Panc1 (cell line): Measurements from ENCODE around the gene DEPDC1. TPM values are rescaled to one million over a fixed set of nuclear protein-coding genes. Genes with fewer than 3 reads are reported as not detected.

Source experiments
- ATAC-seq: fragments of 200-7000 bp; cut with Tn5 transposase; 2 replicates; pipeline ENCODE4 v1.9.1; 2020; ENCODE audit warnings: mild to moderate bottlenecking, moderate library complexity
- BruUV-seq: library from RNA; stranded (reverse); fragments of 400-500 nt; replicated peaks from 2 replicates; lab custom pipeline; 2021; lab: Mats Ljungman, UMichigan
- CTCF ChIA-PET: fragments of 300-600 bp; sonication (Branson Sonifier 250); formaldehyde crosslinking; loops from one replicate; lab custom pipeline; 2022; ENCODE audit warnings: antibody characterized with exemption; lab: Charles Lee
- POLR2A ChIA-PET: fragments of 300-600 bp; sonication (Branson Sonifier 250); formaldehyde crosslinking; loops from one replicate; lab custom pipeline; 2022; ENCODE audit warnings: antibody characterized with exemption; lab: Charles Lee
- DNase-seq: peaks from one replicate; pipeline ENCODE4 v3.0.0-alpha.2; 2010; ENCODE audit warnings: low read depth, low spot score
- H3K27ac ChIP-seq: 2 replicates; pipeline ENCODE4 v1.5.1; 2011; ENCODE audit warnings: mild to moderate bottlenecking, low read length, inconsistent platforms
- H3K27me3 ChIP-seq: fragments of 200-500 bp; sonication (Bioruptor generic); 2 replicates; pipeline ENCODE4 v1.6.0; 2014; ENCODE audit warnings: low read length, inconsistent platforms; ENCODE audit not compliant: control insufficient read depth, insufficient read depth
- H3K36me3 ChIP-seq: fragments of 200-500 bp; sonication (Bioruptor generic); 2 replicates; pipeline ENCODE4 v1.5.1; 2014; ENCODE audit warnings: inconsistent platforms, mild to moderate bottlenecking, low read length, moderate library complexity; ENCODE audit not compliant: control insufficient read depth, insufficient read depth
- H3K4me1 ChIP-seq: 2 replicates; pipeline ENCODE4 v1.5.1; 2011; ENCODE audit warnings: inconsistent platforms, mild to moderate bottlenecking, low read length, moderate library complexity; ENCODE audit not compliant: control insufficient read depth, insufficient read depth
- H3K4me3 ChIP-seq, 2 experiments: 2 replicates each; pipeline ENCODE4 v1.5.1; 2011 to 2012; ENCODE audit warnings: low read depth in 2 of 2, low read length in 2 of 2, mild to moderate bottlenecking in 2 of 2, inconsistent platforms in 1 of 2, moderate library complexity in 1 of 2
- H3K9me3 ChIP-seq: fragments of 200-500 bp; sonication (Bioruptor generic); 2 replicates; pipeline ENCODE4 v1.5.1; 2014; ENCODE audit warnings: low read depth, mild to moderate bottlenecking, inconsistent platforms, low read length, moderate library complexity; ENCODE audit not compliant: control insufficient read depth, insufficient read depth
- POLR2AphosphoS5 ChIP-seq: IDR thresholded peaks from 2 replicates; pipeline ENCODE4 v1.6.1; 2012; ENCODE audit warnings: mild to moderate bottlenecking, low read depth, low read length, moderate library complexity
- SIN3A ChIP-seq: IDR thresholded peaks from 2 replicates; pipeline ENCODE4 v1.6.1; 2012; ENCODE audit warnings: low read depth, mild to moderate bottlenecking, low read length, moderate library complexity, borderline replicate concordance; ENCODE audit not compliant: insufficient read depth
- TCF7L2 ChIP-seq: IDR thresholded peaks from 2 replicates; pipeline ENCODE4 v1.6.1; 2011; ENCODE audit warnings: mild to moderate bottlenecking, low read depth, low read length, inconsistent platforms
- in situ Hi-C: cut with HindIII; loops from 2 replicates; pipeline ENCODE4 v1.10.0; 2016; ENCODE audit warnings: low sequenced_read_pairs, low pct_unique_long_range_greater_than_20kb
- intact Hi-C: fragments of 100-400 bp; cut with micrococcal nuclease; formaldehyde crosslinking; loops from one replicate; pipeline ENCODE4 v1.10.0; 2022; ENCODE audit not compliant: unreplicated experiment
- total RNA-seq: library from RNA; stranded (reverse); gene quantifications from one replicate; pipeline ENCODE4 v1.2.1, GENCODE V29; 2021; ENCODE audit not compliant: unreplicated experiment
- TF ChIP-seq, protein P1 (sequence below), 2 experiments: IDR thresholded peaks; 2 replicates each; pipeline ENCODE4 v1.6.1; 2011 to 2012; ENCODE audit warnings: low read depth in 2 of 2, control low read depth in 1 of 2, low read length in 1 of 2, mild to moderate bottlenecking in 1 of 2, moderate library complexity in 1 of 2; ENCODE audit not compliant: insufficient read depth in 1 of 2
- TF ChIP-seq, protein P2 (sequence below): fragments of 450-650 bp; IDR thresholded peaks from 2 replicates; pipeline ENCODE4 v1.5.1; 2017; ENCODE audit warnings: mild to moderate bottlenecking

DEPDC1 gene
- total RNA-seq, 1 experiment from 2014 or later: 43.0 TPM

DNA sequence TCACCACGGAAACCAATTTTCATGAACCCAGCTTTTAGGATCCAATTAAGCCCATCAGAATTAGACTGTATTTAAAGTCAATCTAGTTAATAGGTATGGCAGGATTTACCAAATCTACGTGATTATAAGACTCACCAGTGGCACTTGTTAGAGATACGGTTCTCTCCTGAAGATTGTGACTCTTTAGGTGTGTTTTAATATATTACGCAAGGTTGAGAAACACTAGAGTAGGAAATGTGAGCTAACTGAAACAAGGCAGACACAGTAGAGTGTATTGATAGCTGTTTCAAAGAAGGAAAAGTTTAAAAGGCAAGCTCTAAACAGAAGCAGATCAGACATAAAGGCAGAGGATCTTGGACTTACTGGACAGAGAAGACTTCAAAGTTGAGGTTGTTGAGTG lies 35.9 kb downstream of the DEPDC1 start:
- ATAC-seq (no peak), DNase-seq (no peak)
- Histone ChIP-seq H3K27me3 (no peaks in the 10 kb centered on the region; the same call in 1 of the 2 replicates), H3K9me3 (no peaks in the 10 kb centered on the region), H3K4me1 (no peaks in the 10 kb centered on the region), H3K4me3 (no peak overlapping the region), H3K27ac (no peak overlapping the region), H3K36me3 (no peaks in the 10 kb centered on the region)
- in situ Hi-C loops: no loop called here
- POLR2A ChIA-PET: no interaction called here
- intact Hi-C loops: no loop called here
- TF ChIP-seq, protein P1, sequence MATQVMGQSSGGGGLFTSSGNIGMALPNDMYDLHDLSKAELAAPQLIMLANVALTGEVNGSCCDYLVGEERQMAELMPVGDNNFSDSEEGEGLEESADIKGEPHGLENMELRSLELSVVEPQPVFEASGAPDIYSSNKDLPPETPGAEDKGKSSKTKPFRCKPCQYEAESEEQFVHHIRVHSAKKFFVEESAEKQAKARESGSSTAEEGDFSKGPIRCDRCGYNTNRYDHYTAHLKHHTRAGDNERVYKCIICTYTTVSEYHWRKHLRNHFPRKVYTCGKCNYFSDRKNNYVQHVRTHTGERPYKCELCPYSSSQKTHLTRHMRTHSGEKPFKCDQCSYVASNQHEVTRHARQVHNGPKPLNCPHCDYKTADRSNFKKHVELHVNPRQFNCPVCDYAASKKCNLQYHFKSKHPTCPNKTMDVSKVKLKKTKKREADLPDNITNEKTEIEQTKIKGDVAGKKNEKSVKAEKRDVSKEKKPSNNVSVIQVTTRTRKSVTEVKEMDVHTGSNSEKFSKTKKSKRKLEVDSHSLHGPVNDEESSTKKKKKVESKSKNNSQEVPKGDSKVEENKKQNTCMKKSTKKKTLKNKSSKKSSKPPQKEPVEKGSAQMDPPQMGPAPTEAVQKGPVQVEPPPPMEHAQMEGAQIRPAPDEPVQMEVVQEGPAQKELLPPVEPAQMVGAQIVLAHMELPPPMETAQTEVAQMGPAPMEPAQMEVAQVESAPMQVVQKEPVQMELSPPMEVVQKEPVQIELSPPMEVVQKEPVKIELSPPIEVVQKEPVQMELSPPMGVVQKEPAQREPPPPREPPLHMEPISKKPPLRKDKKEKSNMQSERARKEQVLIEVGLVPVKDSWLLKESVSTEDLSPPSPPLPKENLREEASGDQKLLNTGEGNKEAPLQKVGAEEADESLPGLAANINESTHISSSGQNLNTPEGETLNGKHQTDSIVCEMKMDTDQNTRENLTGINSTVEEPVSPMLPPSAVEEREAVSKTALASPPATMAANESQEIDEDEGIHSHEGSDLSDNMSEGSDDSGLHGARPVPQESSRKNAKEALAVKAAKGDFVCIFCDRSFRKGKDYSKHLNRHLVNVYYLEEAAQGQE (IDR thresholded peaks at IDR 0.05; ENCODE audit: insufficient read depth in 1 of 2, low read depth in 2 of 2, low read length in 1 of 2): no peak
- no peak for TF ChIP-seq SIN3A
- no peak for TF ChIP-seq TCF7L2
- no peak for TF ChIP-seq POLR2AphosphoS5
- TF ChIP-seq, protein P2, sequence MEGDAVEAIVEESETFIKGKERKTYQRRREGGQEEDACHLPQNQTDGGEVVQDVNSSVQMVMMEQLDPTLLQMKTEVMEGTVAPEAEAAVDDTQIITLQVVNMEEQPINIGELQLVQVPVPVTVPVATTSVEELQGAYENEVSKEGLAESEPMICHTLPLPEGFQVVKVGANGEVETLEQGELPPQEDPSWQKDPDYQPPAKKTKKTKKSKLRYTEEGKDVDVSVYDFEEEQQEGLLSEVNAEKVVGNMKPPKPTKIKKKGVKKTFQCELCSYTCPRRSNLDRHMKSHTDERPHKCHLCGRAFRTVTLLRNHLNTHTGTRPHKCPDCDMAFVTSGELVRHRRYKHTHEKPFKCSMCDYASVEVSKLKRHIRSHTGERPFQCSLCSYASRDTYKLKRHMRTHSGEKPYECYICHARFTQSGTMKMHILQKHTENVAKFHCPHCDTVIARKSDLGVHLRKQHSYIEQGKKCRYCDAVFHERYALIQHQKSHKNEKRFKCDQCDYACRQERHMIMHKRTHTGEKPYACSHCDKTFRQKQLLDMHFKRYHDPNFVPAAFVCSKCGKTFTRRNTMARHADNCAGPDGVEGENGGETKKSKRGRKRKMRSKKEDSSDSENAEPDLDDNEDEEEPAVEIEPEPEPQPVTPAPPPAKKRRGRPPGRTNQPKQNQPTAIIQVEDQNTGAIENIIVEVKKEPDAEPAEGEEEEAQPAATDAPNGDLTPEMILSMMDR: no peak
- no TSS peak for BruUV-seq
- CTCF ChIA-PET: no interaction called here

DNA sequence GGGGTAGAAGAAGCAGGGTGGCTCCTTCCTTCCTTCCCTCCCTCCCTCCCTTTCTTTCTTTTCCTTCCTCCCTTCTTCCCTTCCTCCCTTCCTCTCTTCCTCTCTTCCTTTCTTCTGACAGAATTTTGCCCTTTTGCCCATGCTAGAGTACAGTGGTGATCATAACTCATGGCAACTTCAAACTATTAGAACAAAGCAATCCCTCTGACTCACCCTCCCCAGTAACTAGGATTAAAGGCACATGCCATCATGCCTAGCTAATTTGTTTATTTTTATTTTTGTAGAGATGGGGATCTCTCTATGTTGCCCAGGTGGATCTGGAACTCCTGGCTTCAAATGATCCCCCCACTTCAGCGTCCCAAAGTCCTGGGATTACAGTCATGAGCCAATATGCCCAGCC lies 37.1 kb downstream of the DEPDC1 start:
- in situ Hi-C loops: no loop called here
- TF ChIP-seq TCF7L2 (no peak), POLR2AphosphoS5 (no peak), SIN3A (no peak)
- TF ChIP-seq, protein P1 (IDR thresholded peaks at IDR 0.05; ENCODE audit: insufficient read depth in 1 of 2, low read depth in 2 of 2, low read length in 1 of 2): no peak
- TF ChIP-seq, protein P2: no peak
- H3K4me3 ChIP-seq: no peak overlapping the region
- no peaks in the 10 kb centered on the region for H3K9me3 ChIP-seq
- H3K4me1 ChIP-seq: no peaks in the 10 kb centered on the region
- no peaks in the 10 kb centered on the region for H3K36me3 ChIP-seq
- POLR2A ChIA-PET: no interaction called here
- no peaks in the 10 kb centered on the region; the same call in 1 of the 2 replicates for H3K27me3 ChIP-seq
- no TSS peak for BruUV-seq
- CTCF ChIA-PET: no interaction called here
- DNase-seq (no peak), ATAC-seq (no peak)
- no peak overlapping the region for H3K27ac ChIP-seq
- intact Hi-C loops: no loop called here
